Measurements from ENCODE around the gene EXOG. TPM values are rescaled to one million over a fixed set of nuclear protein-coding genes. Genes with fewer than 3 reads are reported as not detected.

EXOG gene
- total and polyA plus RNA-seq, 2 of the 13 experiments (the other 11 are each of a cell fraction or from before 2014, with no cell fraction given), result 5.5 to 9.5 TPM

DNA sequence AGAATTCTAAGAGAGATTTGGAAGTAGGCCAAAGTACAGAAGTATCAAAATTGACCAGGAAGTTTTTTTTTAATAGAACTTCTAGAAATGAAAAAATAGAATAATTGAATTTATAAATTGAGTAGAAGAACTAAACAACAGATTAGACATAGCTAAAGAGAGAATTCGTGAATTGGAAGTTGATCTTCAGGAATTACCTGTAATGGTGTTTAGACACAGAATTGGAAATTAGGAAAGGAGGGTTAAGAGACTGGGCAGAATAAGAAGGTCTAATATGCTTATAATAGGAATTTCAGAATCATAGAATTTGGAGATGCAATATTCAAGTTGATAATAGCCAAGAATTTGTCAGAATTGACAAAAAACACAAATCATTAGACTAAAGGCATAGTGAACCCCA lies 26.3 kb upstream of the EXOG start:
- BruUV-seq (replicated peaks), result TSS peak; percentile 15
- POLR2A ChIA-PET, result no interaction called here
- CTCF ChIA-PET (ENCODE audit: low intra/inter-chr PET ratio, low total read pairs), result no interaction called here
- Histone ChIP-seq H3K4me3 (replicated peaks in 1 of 3; ENCODE audit: insufficient read depth in 1 of 3, low read depth in 2 of 3, low read length in 3 of 3) (no peak overlapping the region), H3K27me3 (ENCODE audit: control insufficient read depth in 1 of 2, insufficient read depth in 2 of 2, low read length in 2 of 2) (no peaks in the 10 kb centered on the region), H2AFZ (ENCODE audit: low read length) (no peak overlapping the region), H3K79me2 (ENCODE audit: insufficient read depth, low read length) (peaks cover 73% of the 10 kb centered on the region), H3K9me3 (ENCODE audit: low read length) (peaks cover 17% of the 10 kb centered on the region), H3K36me3 (replicated peaks in 1 of 2; ENCODE audit: control insufficient read depth in 1 of 2, insufficient read depth in 2 of 2, low read length in 2 of 2) (0 out of 5 replicates have a peak, but pooled peaks cover 0 to 2% of the 10 kb centered on the region in 2 experiments), H3K4me2 (ENCODE audit: low read depth, low read length) (no peak overlapping the region), H4K20me1 (ENCODE audit: insufficient read depth, low read length) (peaks cover 29% of the 10 kb centered on the region), H3K4me1 (ENCODE audit: insufficient read depth, low read length) (peaks cover 35% of the 10 kb centered on the region), H3K27ac (ENCODE audit: extremely low read length, insufficient read depth, low read length) (no peak overlapping the region), H3K9ac (ENCODE audit: insufficient read depth, low read depth, low read length) (no peak overlapping the region)
- no peak for FAIRE-seq
- TF ChIP-seq SUZ12 (IDR thresholded peaks at IDR 0.05; ENCODE audit: low read depth, low read length) (no peak), CEBPZ (IDR thresholded peaks at IDR 0.05; ENCODE audit: low read length) (no peak), RXRB (CRISPR knock-in tag; IDR thresholded peaks at IDR 0.05; ENCODE audit: borderline replicate concordance) (no peak), YY1 (IDR thresholded peaks at IDR 0.05; ENCODE audit: insufficient read depth, insufficient replicate concordance, low read depth, low read length) (no peak), WIZ (CRISPR knock-in tag; IDR thresholded peaks at IDR 0.05) (no peak), ZFP82 (CRISPR knock-in tag; IDR thresholded peaks at IDR 0.05; ENCODE audit: borderline replicate concordance) (peak; percentile 99), ZNF720 (CRISPR knock-in tag; IDR thresholded peaks at IDR 0.05) (no peak), CSRNP2 (CRISPR knock-in tag; conservative IDR thresholded peaks at IDR 0.05; ENCODE audit: low read depth) (no peak)
- TF ChIP-seq, protein P1, sequence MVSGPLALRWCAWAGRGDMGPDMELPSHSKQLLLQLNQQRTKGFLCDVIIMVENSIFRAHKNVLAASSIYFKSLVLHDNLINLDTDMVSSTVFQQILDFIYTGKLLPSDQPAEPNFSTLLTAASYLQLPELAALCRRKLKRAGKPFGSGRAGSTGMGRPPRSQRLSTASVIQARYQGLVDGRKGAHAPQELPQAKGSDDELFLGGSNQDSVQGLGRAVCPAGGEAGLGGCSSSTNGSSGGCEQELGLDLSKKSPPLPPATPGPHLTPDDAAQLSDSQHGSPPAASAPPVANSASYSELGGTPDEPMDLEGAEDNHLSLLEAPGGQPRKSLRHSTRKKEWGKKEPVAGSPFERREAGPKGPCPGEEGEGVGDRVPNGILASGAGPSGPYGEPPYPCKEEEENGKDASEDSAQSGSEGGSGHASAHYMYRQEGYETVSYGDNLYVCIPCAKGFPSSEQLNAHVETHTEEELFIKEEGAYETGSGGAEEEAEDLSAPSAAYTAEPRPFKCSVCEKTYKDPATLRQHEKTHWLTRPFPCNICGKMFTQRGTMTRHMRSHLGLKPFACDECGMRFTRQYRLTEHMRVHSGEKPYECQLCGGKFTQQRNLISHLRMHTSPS (CRISPR knock-in tag; IDR thresholded peaks at IDR 0.05; ENCODE audit: low read depth), result no peak
- no peak for DNase-seq (ENCODE audit: low spot score)
- WGBS (ENCODE audit: low lambda C conversion rate), result 96% methylated on average over 1 of the region's 1 CpG
- no peak for ATAC-seq
- intact Hi-C loops (cut with micrococcal nuclease; ENCODE audit: unreplicated experiment) (no loop called here), in situ Hi-C loops (cut with HindIII; ENCODE audit: extremely low pct_ligation_motif_present, low pct_unique_long_range_greater_than_20kb) (loop anchor here (25.0 kb wide), 1 partner anchor 333 kb away; the partner anchor contains the start of genes ACAA1 and MYD88)
